WI38 (cell line): ENCODE results near the gene SMCO4.

Experiments used
- H3K4me3 ChIP-seq: 2 replicates; pipeline ENCODE4 v1.5.1; 2011; ENCODE audit warnings: low read depth, mild to moderate bottlenecking, control low read depth, low read length
- CTCF ChIP-seq: IDR thresholded peaks from 2 replicates; pipeline ENCODE4 v1.5.1; 2012; ENCODE audit warnings: low read depth, mild to moderate bottlenecking, control low read depth, low read length

The SMCO4 gene

GRCh38 chr11:93559681-93560080, 16.5 kb upstream of the SMCO4 start:
- no peak overlapping the region for H3K4me3 ChIP-seq
- TF ChIP-seq CTCF = no peak

- H3K4me3 ChIP-seq = no peak overlapping the region
- no peak for TF ChIP-seq CTCF
Observed at GRCh38 chr11:93552874-93553273, 9.7 kb upstream of the SMCO4 start.

GRCh38 chr11:93549976-93550375, 6.8 kb upstream of the SMCO4 start:
- no peak for TF ChIP-seq CTCF
- no peak overlapping the region for H3K4me3 ChIP-seq

DNA sequence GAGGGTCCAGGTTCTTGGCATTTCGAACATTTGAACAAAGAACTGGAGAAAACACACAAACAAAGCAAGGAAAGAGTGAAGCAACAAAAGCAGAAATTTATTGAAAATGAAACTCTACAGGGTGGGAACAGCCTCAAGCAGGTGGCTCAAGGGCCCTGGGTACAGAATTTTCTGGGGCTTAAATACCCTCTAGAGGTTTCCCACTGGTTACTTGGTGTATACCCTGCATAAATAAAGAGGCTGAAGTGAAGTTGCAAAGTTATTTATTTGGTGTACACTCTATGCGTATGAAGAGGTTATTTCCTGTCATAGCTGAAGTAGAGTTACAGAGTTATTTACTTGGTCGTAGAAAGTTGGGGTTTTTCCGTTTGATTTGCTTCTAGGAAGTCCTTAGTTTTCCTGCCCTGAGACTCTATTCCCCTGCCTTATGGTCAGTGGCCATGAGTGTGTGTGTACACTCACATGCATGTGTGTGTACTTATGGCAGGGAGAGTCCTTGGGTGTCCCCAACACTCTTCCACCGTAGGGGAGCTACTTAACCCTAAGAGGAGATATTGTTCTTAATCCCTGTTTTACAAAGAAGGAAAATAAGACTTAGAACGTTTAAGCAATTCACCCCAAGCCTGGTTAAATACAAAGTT, 5.6 kb upstream of the SMCO4 start:
- H3K4me3 ChIP-seq = no peak overlapping the region
- TF ChIP-seq CTCF = no peak

- TF ChIP-seq CTCF = no peak
- H3K4me3 ChIP-seq = no peak overlapping the region
Observed at GRCh38 chr11:93547773-93548172, 4.6 kb upstream of the SMCO4 start.

DNA sequence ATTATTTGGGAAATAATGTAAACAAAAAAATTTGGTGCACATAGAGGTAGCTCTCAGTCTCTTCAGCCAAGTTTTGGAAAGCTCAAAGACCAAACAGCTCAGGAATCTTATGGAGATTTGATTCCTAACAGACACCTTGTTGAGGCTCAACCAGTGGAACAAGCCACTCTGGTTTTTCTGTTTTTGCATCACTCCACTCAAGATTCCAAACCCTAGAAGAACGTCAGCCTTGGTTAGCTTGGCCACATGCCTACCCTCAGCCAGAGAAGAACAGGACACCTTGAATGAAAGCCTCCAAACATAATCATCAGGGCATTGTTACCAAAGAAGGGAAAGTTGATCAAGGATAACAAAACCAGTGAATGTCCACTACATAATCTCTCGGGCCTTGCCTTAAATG, 3.8 kb upstream of the SMCO4 start:
- H3K4me3 ChIP-seq = no peak overlapping the region
- no peak for TF ChIP-seq CTCF

DNA sequence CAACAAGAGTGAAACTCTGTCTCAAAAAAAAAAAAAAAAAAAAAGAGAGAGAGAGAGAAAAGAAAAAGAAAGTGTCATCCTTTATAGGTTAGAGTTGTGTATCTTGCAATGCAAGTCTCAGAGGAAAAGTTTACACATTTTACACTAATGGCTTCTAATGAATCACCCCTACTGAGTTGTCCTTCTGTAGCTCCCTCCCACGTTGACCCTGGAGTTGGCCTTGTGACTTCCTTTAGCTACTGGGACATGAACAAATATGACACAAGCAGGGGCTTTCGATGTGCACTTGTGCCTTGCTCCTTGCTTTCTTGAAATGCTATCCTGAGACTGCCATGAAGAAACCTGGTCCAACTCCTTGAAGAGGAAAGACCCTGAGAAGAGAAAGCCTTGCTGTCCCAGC, 2.4 kb upstream of the SMCO4 start:
- no peak overlapping the region for H3K4me3 ChIP-seq
- no peak for TF ChIP-seq CTCF
